AG09319 (cell line): ENCODE results near the gene EIF4ENIF1.
"Not testable (repeated sequence)": the region's sequence is repeated elsewhere in the genome, so short reads cannot be mapped to it uniquely, and the experiment has no call there.

Experiments used
- DNase-seq: peaks from one replicate; pipeline ENCODE4 v3.0.0-alpha.2; 2010; ENCODE audit warnings: low read depth; ENCODE audit errors: extremely low read depth
- CTCF ChIP-seq: IDR thresholded peaks from 2 replicates; pipeline ENCODE4 v1.5.1; 2011; ENCODE audit warnings: low read depth, mild to moderate bottlenecking, inconsistent platforms, low read length, moderate library complexity

Gene EIF4ENIF1

GRCh38 chr22:31520051-31520450, 30.4 kb upstream of the EIF4ENIF1 start:
- TF ChIP-seq CTCF, result no peak
- no peak for DNase-seq

DNA sequence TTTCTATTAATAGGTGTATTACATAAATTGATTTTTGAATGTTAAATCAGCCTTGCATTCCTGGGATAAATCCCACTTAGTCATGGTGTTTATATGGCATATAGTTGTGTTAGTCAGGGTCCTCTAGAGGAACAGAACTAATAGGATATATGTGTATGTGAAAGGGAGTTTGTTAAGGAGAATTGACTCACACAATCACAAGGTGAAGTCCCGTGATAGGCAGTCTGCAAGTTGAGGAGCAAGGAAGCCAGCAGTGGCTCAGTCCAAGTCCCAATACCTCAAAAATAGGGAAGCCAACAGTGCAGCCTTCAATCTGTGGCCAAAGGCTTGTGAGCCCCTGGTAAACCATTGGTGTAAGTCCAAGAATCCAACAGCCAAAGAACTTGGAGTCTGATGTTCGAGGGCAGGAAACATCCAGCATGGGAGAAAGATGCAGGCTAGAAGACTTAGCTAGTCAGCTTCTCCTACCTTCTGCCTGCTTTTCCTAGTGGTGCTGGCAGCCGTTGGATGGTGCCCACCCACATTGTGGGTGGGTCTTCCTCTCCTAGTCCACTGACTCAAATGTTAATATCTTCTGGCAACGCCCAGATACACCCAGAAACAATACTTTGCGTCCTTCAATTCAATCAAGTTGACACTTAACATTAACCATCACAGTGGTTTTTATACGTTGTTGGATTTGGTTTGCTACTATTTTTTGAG, 19.6 kb upstream of the EIF4ENIF1 start:
- no peak for DNase-seq
- no peak for TF ChIP-seq CTCF

GRCh38 chr22:31508536-31508935, 18.9 kb upstream of the EIF4ENIF1 start:
- no peak for TF ChIP-seq CTCF
- no peak for DNase-seq

GRCh38 chr22:31507517-31507916, 17.9 kb upstream of the EIF4ENIF1 start:
- DNase-seq, result not testable (repeated sequence)

DNA sequence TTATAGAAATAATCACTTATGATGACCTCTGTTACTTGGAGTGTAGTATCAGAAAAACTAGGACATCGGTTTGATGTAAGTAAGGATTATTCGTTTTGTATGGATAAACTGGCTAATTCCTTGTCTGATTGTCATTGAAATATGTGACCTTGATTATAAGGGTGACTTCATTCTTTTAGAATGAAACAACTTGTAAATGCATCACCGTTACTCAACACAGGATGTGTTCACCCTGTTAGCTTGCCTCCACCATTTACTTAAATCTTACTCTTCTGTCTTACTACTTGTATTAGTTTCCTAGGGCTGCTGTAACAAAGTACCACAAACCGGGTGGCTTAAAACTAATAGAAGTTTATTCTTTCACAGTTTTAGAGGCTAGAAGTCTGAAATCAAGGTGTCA, 14.6 kb upstream of the EIF4ENIF1 start:
- DNase-seq, result no peak
- TF ChIP-seq CTCF, result no peak

- no peak for TF ChIP-seq CTCF
- no peak for DNase-seq
These were observed 13.7 kb upstream of the EIF4ENIF1 start for GRCh38 chr22:31503211-31503964.

DNA sequence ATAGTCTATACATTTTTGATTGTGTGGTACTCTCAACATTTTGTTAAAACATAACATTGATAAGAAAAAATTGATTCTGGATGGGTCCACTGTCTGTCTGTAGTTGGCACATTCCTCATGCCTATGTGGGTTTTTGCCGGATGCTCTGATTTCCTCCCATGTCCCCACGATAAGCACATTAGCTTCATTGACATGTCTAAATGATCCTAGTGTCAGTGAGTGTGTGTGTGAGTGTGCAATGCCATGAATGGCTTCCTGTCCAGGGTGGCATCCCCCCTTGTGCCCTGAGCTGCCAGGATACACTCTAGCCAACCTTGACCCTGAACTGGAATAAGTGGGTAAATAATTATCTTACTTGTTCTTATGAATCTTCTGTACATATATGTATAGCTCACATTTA, 12.1 kb upstream of the EIF4ENIF1 start:
- no peak for DNase-seq
- TF ChIP-seq CTCF, result no peak
